ENCODE measurements around the gene SNX27.

Gene SNX27

DNA sequence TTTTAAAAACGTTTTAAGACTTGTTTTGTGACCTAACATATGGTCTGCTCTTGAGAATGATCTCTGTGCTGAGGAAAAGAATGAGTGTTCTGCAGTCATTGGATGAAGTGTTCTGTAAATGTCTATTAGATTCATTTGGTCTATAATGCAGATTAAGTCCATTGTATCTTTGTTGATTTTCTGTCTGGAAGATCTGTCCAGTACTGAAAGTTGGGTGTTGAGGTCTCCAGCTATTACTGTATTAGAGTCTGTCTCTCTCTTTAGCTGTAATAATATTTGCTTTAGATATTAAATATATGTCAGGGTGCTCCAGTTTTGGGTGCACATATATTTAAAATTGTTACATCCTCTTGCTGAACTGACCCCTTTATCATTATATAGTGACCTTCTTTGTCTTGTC, 61.6 kb downstream of the SNX27 start (continued):
- TF ChIP-seq, protein P1, sequence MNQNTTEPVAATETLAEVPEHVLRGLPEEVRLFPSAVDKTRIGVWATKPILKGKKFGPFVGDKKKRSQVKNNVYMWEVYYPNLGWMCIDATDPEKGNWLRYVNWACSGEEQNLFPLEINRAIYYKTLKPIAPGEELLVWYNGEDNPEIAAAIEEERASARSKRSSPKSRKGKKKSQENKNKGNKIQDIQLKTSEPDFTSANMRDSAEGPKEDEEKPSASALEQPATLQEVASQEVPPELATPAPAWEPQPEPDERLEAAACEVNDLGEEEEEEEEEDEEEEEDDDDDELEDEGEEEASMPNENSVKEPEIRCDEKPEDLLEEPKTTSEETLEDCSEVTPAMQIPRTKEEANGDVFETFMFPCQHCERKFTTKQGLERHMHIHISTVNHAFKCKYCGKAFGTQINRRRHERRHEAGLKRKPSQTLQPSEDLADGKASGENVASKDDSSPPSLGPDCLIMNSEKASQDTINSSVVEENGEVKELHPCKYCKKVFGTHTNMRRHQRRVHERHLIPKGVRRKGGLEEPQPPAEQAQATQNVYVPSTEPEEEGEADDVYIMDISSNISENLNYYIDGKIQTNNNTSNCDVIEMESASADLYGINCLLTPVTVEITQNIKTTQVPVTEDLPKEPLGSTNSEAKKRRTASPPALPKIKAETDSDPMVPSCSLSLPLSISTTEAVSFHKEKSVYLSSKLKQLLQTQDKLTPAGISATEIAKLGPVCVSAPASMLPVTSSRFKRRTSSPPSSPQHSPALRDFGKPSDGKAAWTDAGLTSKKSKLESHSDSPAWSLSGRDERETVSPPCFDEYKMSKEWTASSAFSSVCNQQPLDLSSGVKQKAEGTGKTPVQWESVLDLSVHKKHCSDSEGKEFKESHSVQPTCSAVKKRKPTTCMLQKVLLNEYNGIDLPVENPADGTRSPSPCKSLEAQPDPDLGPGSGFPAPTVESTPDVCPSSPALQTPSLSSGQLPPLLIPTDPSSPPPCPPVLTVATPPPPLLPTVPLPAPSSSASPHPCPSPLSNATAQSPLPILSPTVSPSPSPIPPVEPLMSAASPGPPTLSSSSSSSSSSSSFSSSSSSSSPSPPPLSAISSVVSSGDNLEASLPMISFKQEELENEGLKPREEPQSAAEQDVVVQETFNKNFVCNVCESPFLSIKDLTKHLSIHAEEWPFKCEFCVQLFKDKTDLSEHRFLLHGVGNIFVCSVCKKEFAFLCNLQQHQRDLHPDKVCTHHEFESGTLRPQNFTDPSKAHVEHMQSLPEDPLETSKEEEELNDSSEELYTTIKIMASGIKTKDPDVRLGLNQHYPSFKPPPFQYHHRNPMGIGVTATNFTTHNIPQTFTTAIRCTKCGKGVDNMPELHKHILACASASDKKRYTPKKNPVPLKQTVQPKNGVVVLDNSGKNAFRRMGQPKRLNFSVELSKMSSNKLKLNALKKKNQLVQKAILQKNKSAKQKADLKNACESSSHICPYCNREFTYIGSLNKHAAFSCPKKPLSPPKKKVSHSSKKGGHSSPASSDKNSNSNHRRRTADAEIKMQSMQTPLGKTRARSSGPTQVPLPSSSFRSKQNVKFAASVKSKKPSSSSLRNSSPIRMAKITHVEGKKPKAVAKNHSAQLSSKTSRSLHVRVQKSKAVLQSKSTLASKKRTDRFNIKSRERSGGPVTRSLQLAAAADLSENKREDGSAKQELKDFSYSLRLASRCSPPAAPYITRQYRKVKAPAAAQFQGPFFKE (tag by site-specific recombination; IDR thresholded peaks at IDR 0.05; ENCODE audit: borderline replicate concordance): no peak
- no peak for TF ChIP-seq ZNF324 (tag by site-specific recombination; IDR thresholded peaks at IDR 0.05)
- no peak for TF ChIP-seq ZNF626 (tag by site-specific recombination; IDR thresholded peaks at IDR 0.05)
- TF ChIP-seq ZNF544 (tag by site-specific recombination; IDR thresholded peaks at IDR 0.05): no peak
- TF ChIP-seq ZNF311 (tag by site-specific recombination; IDR thresholded peaks at IDR 0.05; ENCODE audit: borderline replicate concordance): no peak

DNA sequence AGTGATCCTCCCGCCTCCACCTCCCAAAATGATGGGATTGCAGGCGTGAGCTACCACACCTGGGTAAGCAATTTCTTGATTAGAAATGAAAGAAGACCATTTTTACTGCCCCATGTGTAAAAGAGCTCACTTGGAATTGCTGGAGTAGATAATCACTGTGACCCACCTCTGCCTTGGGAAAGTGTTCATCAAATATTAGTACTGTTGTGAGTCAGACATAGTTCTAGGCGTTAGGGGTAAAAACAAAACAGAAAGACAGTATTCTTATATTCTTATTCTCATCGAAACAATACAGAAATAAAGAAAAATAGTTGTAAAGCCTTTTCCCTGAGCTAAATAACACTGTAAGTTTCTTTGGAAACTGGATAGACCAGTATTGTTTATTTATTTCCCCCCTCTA, 68.5 kb downstream of the SNX27 start:
- Histone ChIP-seq H3K4me3 (ENCODE audit: low read depth, low read length) (no peak overlapping the region), H3K36me3 (ENCODE audit: control insufficient read depth in 2 of 2, insufficient read depth in 1 of 2, low read length in 2 of 2) (peaks cover 8 to 18% of the 10 kb centered on the region in 2 experiments; a peak in 2 of 3 replicates), H3K27ac (ENCODE audit: extremely low read depth, low read depth, low read length) (no peak overlapping the region), H3K9me3 (ENCODE audit: control insufficient read depth, insufficient read depth, low read depth, low read length) (no peaks in the 10 kb centered on the region), H3K4me1 (ENCODE audit: control insufficient read depth, insufficient read depth, low read length) (no peaks in the 10 kb centered on the region)
- TF ChIP-seq KLF8 (tag by site-specific recombination; IDR thresholded peaks at IDR 0.05) (no peak), ZNF140 (tag by site-specific recombination; IDR thresholded peaks at IDR 0.05) (no peak), ZNF558 (tag by site-specific recombination; IDR thresholded peaks at IDR 0.05) (no peak), ZNF610 (tag by site-specific recombination; IDR thresholded peaks at IDR 0.05; ENCODE audit: borderline replicate concordance) (no peak), ZNF157 (tag by site-specific recombination; IDR thresholded peaks at IDR 0.05) (no peak), ZEB2 (tag by site-specific recombination; IDR thresholded peaks at IDR 0.05) (no peak), ZNF114 (tag by site-specific recombination; IDR thresholded peaks at IDR 0.05) (no peak), PRDM1 (tag by site-specific recombination; IDR thresholded peaks at IDR 0.05) (no peak)
- ChIA-PET POLR2A (interaction anchor here (0.5 to 1.2 kb wide), 5 partner anchors 61 to 138 kb away, joined by 3 read pairs; no protein-coding TSS in a partner anchor), CTCF (interaction anchor here (0.6 to 1.2 kb wide), 3 partner anchors 11 to 257 kb away, joined by 3 to 7 read pairs (median 3); no protein-coding TSS in a partner anchor)

DNA sequence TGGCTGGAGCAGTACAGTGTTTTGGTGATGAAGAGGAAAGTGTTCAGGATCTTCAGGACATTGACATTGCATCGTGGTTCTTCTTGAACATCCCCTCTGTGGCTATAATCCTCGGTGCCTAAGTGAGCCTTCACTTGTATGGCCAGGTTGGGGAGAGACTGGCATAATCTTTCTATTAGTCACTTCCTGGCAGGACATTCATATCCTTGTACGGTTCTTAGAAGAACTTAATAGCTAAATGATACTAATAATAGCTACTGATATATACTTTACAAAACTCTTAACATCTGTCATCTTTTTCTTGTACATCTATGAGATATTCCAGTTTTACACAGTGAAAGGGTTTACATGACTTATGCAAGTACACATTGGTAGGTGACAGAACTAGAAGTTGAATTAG, 69.0 kb downstream of the SNX27 start:
- ChIA-PET CTCF (interaction anchor here (0.6 to 1.2 kb wide), 3 partner anchors 11 to 258 kb away, joined by 3 to 7 read pairs (median 3); no protein-coding TSS in a partner anchor), POLR2A (interaction anchor here (0.6 to 1.2 kb wide), 4 partner anchors 61 to 132 kb away, joined by 3 read pairs; no protein-coding TSS in a partner anchor)
- H3K4me3 ChIP-seq (ENCODE audit: low read depth, low read length): no peak overlapping the region
- H3K36me3 ChIP-seq (ENCODE audit: control insufficient read depth in 2 of 2, insufficient read depth in 1 of 2, low read length in 2 of 2): peaks cover 8 to 20% of the 10 kb centered on the region in 2 experiments; a peak in 2 of 3 replicates
- no peaks in the 10 kb centered on the region for H3K4me1 ChIP-seq (ENCODE audit: control insufficient read depth, insufficient read depth, low read length)
- H3K27ac ChIP-seq (ENCODE audit: extremely low read depth, low read depth, low read length): no peak overlapping the region
- no peaks in the 10 kb centered on the region for H3K9me3 ChIP-seq (ENCODE audit: control insufficient read depth, insufficient read depth, low read depth, low read length)
- TF ChIP-seq ZNF202 (tag by site-specific recombination; IDR thresholded peaks at IDR 0.05; ENCODE audit: borderline replicate concordance): no peak
- no peak for TF ChIP-seq ZNF510 (tag by site-specific recombination; IDR thresholded peaks at IDR 0.05; ENCODE audit: insufficient replicate concordance)
- TF ChIP-seq, protein P2, sequence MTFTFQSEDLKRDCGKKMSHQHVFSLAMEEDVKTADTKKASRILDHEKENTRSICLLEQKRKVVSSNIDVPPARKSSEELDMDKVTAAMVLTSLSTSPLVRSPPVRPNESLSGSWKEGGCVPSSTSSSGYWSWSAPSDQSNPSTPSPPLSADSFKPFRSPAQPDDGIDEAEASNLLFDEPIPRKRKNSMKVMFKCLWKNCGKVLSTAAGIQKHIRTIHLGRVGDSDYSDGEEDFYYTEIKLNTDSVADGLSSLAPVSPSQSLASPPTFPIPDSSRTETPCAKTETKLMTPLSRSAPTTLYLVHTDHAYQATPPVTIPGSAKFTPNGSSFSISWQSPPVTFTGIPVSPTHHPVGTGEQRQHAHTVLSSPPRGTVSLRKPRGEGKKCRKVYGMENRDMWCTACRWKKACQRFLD (tag by site-specific recombination; IDR thresholded peaks at IDR 0.05): no peak
- no peak for TF ChIP-seq ZNF169 (tag by site-specific recombination; IDR thresholded peaks at IDR 0.05)
- TF ChIP-seq GLI4 (tag by site-specific recombination; IDR thresholded peaks at IDR 0.05): no peak
- TF ChIP-seq, protein P3, sequence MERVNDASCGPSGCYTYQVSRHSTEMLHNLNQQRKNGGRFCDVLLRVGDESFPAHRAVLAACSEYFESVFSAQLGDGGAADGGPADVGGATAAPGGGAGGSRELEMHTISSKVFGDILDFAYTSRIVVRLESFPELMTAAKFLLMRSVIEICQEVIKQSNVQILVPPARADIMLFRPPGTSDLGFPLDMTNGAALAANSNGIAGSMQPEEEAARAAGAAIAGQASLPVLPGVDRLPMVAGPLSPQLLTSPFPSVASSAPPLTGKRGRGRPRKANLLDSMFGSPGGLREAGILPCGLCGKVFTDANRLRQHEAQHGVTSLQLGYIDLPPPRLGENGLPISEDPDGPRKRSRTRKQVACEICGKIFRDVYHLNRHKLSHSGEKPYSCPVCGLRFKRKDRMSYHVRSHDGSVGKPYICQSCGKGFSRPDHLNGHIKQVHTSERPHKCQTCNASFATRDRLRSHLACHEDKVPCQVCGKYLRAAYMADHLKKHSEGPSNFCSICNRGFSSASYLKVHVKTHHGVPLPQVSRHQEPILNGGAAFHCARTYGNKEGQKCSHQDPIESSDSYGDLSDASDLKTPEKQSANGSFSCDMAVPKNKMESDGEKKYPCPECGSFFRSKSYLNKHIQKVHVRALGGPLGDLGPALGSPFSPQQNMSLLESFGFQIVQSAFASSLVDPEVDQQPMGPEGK (tag by site-specific recombination; IDR thresholded peaks at IDR 0.05): no peak
- no peak for TF ChIP-seq ZFHX2 (tag by site-specific recombination; conservative IDR thresholded peaks at IDR 0.05)
- no peak for TF ChIP-seq ZNF112 (tag by site-specific recombination; IDR thresholded peaks at IDR 0.05)
- TF ChIP-seq TCF7L2 (IDR thresholded peaks at IDR 0.05; ENCODE audit: borderline replicate concordance, low read depth, low read length): no peak
- no peak for TF ChIP-seq TRIM28 (IDR thresholded peaks at IDR 0.05; ENCODE audit: borderline replicate concordance, low read length)
